Fibroblast of skin of left biceps (primary cell): ENCODE data around the gene RBM43.

Source experiments
- DNase-seq, 2 experiments: peaks; one replicate each; pipeline ENCODE4 v3.0.0-alpha.2; 2013; ENCODE audit warnings: low read depth in 2 of 2

The RBM43 gene

DNA sequence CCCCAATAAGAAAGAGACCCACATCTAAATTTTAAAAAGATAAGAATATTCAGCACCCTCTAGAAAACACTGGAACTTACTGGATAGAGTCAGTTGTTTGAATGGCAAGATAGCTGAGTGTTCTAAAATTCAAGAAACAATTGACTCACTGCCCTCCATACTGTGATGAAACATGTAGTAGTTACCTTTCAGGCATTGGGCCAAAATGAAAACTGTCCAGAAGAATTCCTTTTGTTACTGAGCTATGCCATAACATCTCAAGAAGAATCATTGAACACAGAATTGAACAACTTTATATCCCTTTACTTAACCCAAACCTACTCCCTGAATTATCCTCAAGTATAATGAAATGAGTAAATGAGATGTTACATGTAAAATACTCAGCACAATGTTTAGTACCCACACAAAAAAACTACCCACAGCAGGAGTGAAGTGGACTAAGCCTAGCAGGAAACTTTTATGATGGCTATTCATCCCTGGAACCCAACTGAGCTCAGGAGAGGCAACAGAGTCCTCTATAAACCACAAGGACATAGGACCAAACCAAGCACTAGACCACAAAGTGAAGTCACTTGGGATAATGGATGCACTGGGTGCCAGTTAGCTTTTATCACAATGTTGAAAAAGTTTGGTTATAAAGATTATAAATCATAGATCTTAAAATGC is 32.7 kb downstream of the RBM43 start:
- no peak for DNase-seq

DNA sequence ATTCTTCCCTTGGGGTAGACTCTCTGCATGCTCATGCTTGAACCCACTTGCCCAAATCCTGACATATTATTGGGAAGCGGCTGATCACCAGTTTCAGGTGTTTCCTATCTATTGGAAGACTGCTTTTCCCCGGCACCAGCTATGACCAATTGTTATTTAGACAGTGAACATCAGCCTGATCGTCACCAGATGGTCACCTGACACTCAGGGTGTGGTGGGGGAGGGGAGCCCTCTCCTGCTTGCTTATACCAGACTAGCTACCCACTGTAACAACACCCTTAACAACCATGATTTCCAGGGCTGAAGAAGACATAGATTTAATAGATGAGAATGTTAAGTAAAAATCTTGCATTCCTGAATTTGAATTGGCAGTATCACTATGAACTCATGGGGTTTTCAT is 44.3 kb downstream of the RBM43 start:
- no peak for DNase-seq

DNA sequence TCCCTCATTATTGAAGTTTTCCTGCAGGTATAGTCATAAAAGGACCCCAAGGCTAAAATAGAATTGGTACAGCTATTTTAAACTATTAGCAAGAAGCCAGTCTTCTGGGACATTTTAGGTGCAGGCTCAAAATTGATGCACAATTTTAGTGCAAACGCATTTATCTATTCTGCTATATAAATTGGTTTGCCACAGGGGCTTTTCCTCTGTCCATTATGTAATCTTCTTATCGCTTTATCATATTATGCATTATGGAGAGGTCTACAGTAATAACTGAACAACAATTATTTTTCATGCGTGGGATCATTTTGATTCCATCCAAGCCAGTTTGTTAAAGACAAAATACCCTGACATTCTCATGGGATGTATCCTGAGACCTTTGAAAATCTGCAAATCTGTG is 54.6 kb downstream of the RBM43 start:
- DNase-seq = no peak

DNA sequence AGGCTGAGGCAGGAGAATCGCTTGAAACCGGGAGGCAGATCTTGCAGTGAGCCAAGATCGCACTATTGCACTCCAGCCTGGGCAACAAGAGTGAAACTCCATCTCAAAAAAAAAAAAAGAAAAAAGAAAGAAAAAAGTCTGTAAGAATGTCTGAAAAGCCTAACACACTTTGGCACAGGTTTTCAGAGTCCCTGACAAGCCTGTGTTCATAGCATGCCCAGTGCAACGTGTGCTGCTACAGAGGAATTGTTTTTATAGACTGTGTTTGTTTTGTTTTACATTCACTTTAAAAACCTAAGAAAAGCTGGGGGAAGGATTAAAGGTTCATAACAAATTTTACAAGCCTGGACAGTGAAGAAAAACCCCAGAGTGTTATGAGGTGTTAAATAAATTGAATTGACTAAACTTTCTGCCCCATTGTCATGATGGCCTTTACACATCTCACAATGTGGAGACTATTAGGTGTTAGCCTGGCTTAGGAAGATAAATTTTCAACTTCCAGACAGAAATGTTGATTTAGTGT is 55.2 kb downstream of the RBM43 start:
- DNase-seq = no peak

DNA sequence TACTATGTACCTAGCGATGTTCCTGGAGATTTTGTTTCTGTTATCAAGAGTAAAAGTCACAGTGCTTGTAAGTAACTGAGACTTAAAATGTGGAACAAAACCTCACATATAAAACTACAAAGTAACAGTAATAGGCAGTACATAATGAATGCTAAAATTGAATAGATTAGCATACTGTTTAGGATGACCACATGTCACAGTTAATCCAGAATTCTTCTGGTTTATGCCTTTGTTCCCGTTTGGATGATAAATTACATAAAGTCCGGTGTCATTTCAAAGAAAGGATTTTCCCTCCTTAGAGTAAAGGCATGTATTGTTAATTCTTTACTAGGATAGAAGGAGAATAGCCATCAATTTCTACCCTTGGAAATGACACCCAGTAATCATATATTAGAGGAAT is 56.1 kb downstream of the RBM43 start:
- DNase-seq = no peak

DNA sequence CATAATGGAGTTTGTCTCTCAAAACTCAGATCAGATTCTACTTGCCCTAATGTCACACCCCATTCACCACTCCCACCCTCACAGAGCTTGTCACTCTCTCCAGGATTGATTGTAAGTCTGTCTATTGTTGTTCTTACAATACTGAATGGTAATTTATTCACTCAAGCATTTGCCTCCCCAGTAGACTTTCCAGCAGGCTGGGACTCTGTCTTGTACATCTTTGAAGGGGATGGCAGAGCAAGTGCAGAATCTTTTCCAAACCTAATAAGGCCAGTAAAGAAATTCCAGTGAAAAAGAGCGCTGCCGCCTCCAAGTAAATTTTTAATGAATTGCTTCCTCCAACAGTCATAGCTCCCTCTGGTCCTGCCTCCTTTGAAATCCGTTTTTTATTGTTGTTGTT is 56.9 kb downstream of the RBM43 start:
- no peak for DNase-seq

DNA sequence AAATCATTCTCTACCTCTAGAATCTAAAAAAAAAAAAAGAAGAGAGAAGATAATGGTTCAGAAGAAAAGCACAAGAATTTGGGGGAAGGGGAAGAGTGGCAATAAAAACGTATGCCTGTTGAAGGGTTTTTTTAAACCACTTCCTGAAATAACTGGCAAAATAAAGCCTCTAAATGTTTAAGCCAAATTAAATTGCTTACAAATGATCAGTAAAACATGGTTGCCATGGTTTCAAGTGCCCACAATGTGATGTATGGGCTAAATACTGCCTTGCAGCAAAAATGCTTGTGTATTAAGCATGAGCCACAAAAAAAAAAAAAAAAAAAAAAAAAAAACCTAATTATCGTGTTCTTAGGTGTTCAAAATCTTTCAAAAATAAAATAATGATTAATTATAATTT is 60.8 kb downstream of the RBM43 start:
- no peak for DNase-seq

DNA sequence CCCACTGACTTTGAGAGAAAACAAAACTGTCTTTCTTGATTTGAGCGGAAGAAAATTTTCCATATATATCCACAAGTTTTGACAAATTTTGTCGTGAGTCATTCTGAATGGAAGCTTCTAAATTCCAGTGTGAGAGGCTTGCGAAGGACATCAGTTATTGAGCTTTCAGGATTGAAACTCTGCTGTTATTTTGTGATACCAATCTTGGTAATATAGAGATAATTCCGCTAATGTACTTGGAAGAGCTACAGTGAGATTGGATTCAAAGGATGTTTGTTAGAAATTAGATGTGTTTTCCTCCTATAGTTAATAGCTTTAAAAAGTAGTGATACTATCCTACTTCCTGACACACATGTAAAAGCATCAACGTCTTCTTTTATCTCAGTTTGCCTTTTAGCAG is 61.4 kb downstream of the RBM43 start:
- DNase-seq = no peak

DNA sequence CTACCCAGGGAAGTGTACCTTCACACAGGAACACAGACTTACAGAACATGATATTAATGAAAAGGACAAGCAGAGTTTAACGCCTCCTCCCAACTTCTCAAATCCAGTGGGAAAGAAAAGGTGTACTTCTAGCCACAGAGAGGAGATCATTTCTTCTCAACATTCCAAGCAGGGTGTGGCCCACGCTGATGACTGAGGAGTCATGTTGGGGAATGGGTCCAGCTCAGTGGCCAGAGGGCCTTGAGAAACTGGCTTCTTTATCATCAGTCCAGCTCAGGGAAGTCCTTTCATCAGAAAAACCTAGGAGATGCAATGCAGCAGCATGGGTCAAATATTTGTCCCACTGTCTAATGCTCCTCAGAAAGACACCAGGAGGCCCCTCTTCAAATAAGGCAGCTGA is 63.0 kb downstream of the RBM43 start:
- no peak for DNase-seq
